Tibial nerve (tissue), 4 donors: ENCODE results near the gene SLC26A3. TPM values are rescaled to one million over a fixed set of nuclear protein-coding genes. Genes with fewer than 3 reads are reported as not detected.

Experiments used
- DNase-seq, 2 donors: peaks; one replicate each; pipeline ENCODE4 v3.0.0-alpha.2; 2019; ENCODE audit warnings: low spot score in 2 of 2
- H3K27ac ChIP-seq, 4 donors: fragments of 200-600 bp; sonication (generic) in 3 of 4; one replicate each; pipeline ENCODE4 v1.5.1; 2017 to 2019; ENCODE audit warnings: mild to moderate bottlenecking in 1 of 4
- H3K27me3 ChIP-seq, 2 donors: fragments of 200-600 bp; sonication (generic) in 1 of 2; one replicate each; pipeline versions ENCODE4 v1.5.1 to v1.6.0; 2017 to 2019
- H3K36me3 ChIP-seq, 3 donors: fragments of 200-600 bp; sonication (generic); one replicate each; pipeline ENCODE4 v1.5.1; 2018 to 2019
- H3K4me1 ChIP-seq, 4 donors: fragments of 200-600 bp; sonication (generic) in 3 of 4; one replicate each; pipeline ENCODE4 v1.5.1; 2017 to 2019
- H3K4me3 ChIP-seq, 4 donors: fragments of 200-600 bp; sonication (generic) in 3 of 4; one replicate each; pipeline ENCODE4 v1.5.1; 2017 to 2019; ENCODE audit warnings: mild to moderate bottlenecking in 1 of 4, moderate library complexity in 1 of 4
- H3K9me3 ChIP-seq, 4 donors: fragments of 200-600 bp; sonication (generic) in 3 of 4; one replicate each; pipeline ENCODE4 v1.5.1; 2017 to 2019
- EP300 ChIP-seq, 2 donors: sonication (generic); formaldehyde crosslinking; IDR thresholded peaks; one replicate each; pipeline ENCODE4 v1.6.1; 2017; ENCODE audit warnings: antibody characterized with exemption in 2 of 2, mild to moderate bottlenecking in 1 of 2
- POLR2A ChIP-seq, 2 donors: fragments of 450-650 bp; IDR thresholded peaks; one replicate each; pipeline ENCODE4 v1.6.1; 2017; ENCODE audit warnings: antibody characterized with exemption in 2 of 2, mild to moderate bottlenecking in 2 of 2, moderate library complexity in 2 of 2
- WGBS, 2 donors: methylation state at CpG; one replicate each; pipeline ENCODE4 v1.1.5; 2018; 5-methylcytosine and 5-hydroxymethylcytosine counted together
- total RNA-seq, 4 donors: library from RNA; depleted of rRNA; stranded (reverse); fragments of >200 nt; gene quantifications; one replicate each; pipeline ENCODE4 v1.1.0, GENCODE V29; 2016
- TF ChIP-seq, protein P1 (sequence below), 5 experiments: fragments of 200-600 bp in 3 of 5; fragments of 450-650 bp in 2 of 5; sonication (generic) in 3 of 5; IDR thresholded peaks; one replicate each; pipeline ENCODE4 v1.5.1; 2016 to 2019; ENCODE audit warnings: antibody characterized with exemption in 5 of 5, mild to moderate bottlenecking in 3 of 5, moderate library complexity in 2 of 5

The SLC26A3 gene
- total RNA-seq, 4 donors from 2014 or later, result not detected

DNA sequence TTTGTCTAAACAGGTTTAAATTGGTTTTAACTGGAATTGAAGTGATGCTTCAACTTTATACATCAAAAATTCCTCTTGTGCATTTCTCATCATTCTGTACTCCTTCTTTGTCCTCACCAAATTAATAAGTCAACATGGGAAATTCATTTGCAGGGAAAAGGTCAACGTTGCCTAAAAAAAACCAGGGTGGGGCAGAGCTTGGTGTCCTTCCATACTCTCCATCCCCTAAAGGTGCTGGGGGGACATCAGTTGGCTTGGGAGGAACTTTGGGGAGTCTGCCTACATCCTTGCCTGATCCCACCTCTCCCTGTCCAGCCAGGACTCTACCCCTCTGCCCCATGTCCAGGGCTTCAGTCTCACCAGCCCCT, 34.1 kb upstream of the SLC26A3 start:
- no peak for TF ChIP-seq POLR2A (IDR thresholded peaks at IDR 0.05)
- TF ChIP-seq, protein P1, sequence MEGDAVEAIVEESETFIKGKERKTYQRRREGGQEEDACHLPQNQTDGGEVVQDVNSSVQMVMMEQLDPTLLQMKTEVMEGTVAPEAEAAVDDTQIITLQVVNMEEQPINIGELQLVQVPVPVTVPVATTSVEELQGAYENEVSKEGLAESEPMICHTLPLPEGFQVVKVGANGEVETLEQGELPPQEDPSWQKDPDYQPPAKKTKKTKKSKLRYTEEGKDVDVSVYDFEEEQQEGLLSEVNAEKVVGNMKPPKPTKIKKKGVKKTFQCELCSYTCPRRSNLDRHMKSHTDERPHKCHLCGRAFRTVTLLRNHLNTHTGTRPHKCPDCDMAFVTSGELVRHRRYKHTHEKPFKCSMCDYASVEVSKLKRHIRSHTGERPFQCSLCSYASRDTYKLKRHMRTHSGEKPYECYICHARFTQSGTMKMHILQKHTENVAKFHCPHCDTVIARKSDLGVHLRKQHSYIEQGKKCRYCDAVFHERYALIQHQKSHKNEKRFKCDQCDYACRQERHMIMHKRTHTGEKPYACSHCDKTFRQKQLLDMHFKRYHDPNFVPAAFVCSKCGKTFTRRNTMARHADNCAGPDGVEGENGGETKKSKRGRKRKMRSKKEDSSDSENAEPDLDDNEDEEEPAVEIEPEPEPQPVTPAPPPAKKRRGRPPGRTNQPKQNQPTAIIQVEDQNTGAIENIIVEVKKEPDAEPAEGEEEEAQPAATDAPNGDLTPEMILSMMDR (IDR thresholded peaks at IDR 0.05), result no peak
- TF ChIP-seq EP300 (IDR thresholded peaks at IDR 0.05), result no peak
- H3K27ac ChIP-seq, result no peak overlapping the region
- H3K27me3 ChIP-seq, result no peaks in the 10 kb centered on the region
- H3K4me3 ChIP-seq, result no peak overlapping the region
- H3K36me3 ChIP-seq, result no peaks in the 10 kb centered on the region
- WGBS, 2 donors, result 74 to 75% methylated on average over 1 of the region's 1 CpG
- no peak for DNase-seq
- no peaks in the 10 kb centered on the region for H3K4me1 ChIP-seq
- H3K9me3 ChIP-seq, result peaks cover 0 to 3% (median 0%) of the 10 kb centered on the region in 4 donors

GRCh38 chr7:107836237-107837144, 33.5 kb upstream of the SLC26A3 start:
- peaks cover 0 to 3% (median 0%) of the 10 kb centered on the region in 4 donors for H3K9me3 ChIP-seq
- no peaks in the 10 kb centered on the region for H3K27me3 ChIP-seq
- H3K4me1 ChIP-seq, result no peaks in the 10 kb centered on the region
- WGBS, 2 donors, result 77 to 85% methylated on average over 10 of the region's 10 CpGs
- no peak for DNase-seq
- TF ChIP-seq, protein P1 (IDR thresholded peaks at IDR 0.05), result no peak
- TF ChIP-seq POLR2A (IDR thresholded peaks at IDR 0.05) (no peak), EP300 (IDR thresholded peaks at IDR 0.05) (no peak)
- H3K36me3 ChIP-seq, result no peaks in the 10 kb centered on the region
- H3K4me3 ChIP-seq, result no peak overlapping the region
- no peak overlapping the region for H3K27ac ChIP-seq

DNA sequence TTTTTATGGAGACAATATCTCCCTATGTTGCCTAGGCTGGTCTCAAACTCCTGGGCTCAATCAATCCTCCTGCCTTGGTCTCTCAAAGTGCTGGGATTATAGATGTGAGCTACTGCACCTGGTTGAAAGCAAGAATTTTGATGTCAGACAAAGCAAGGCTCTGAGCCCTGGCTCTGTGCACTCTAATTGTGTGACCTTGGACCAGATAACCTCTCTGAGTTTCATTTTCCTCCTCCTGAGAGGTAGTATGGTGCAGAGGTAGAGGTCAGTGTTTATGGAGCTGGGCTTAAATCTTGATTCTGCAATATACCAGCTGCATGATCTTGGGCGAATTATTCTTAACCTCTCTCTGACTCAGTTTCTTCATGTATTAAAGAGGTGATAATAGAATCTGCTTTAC, 31.4 kb upstream of the SLC26A3 start:
- Histone ChIP-seq H3K27ac (no peak overlapping the region), H3K27me3 (no peaks in the 10 kb centered on the region), H3K9me3 (no peaks in the 10 kb centered on the region), H3K4me1 (no peaks in the 10 kb centered on the region), H3K36me3 (no peaks in the 10 kb centered on the region), H3K4me3 (no peak overlapping the region)
- 90 to 94% methylated on average over 1 of the region's 1 CpG for WGBS, 2 donors
- DNase-seq, result no peak
- TF ChIP-seq EP300 (IDR thresholded peaks at IDR 0.05) (no peak), POLR2A (IDR thresholded peaks at IDR 0.05) (no peak)
- TF ChIP-seq, protein P1 (IDR thresholded peaks at IDR 0.05), result no peak

DNA sequence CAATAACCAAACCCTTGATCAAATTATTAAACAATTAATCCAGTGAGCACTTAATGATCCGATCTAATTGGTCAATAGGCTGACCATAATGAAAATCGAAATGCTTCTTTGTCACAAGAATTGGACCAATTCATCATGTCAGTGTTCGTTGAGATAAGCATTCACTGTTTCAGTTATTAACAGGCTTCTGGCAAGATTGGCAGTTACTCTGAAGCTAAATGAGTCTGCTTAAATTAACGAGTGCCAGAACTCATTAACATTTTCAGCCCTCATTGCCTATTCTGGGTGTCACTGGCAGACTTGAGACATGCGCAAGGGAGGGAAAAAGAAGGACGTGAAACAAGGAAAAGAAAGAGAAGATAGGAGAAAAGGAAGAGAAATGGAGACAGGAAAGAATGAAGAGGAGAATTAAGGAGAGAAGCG, 30.7 kb upstream of the SLC26A3 start:
- TF ChIP-seq, protein P1 (IDR thresholded peaks at IDR 0.05), result no peak
- TF ChIP-seq EP300 (IDR thresholded peaks at IDR 0.05), result no peak
- TF ChIP-seq POLR2A (IDR thresholded peaks at IDR 0.05), result no peak
- WGBS, 2 donors, result 82 to 83% methylated on average over 7 of the region's 7 CpGs
- Histone ChIP-seq H3K27ac (no peak overlapping the region), H3K4me3 (no peak overlapping the region), H3K27me3 (no peaks in the 10 kb centered on the region), H3K4me1 (no peaks in the 10 kb centered on the region), H3K36me3 (no peaks in the 10 kb centered on the region), H3K9me3 (no peaks in the 10 kb centered on the region)
- no peak for DNase-seq

DNA sequence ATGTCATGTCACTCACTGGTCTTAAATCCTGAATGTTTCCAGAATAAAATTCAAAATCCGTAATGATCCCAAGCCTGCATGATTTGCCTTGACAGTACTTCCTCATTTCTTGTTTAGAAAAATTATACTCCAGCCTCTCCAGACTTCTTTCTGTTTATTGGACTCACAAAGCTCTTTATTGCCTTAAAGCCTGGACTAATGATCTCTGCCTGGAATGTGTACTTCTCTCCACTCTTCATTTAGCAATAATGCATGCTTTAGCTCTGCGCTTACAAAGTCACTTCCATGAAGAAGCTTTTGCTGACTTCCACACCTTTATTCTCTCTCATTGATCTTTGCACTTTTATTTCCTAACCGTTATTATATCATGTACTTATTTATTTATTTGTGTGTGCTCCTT, 27.4 kb upstream of the SLC26A3 start:
- Histone ChIP-seq H3K9me3 (peaks cover 0 to under 1% (median 0%) of the 10 kb centered on the region in 4 donors), H3K36me3 (no peaks in the 10 kb centered on the region), H3K4me1 (no peaks in the 10 kb centered on the region), H3K4me3 (no peak overlapping the region), H3K27ac (no peak overlapping the region), H3K27me3 (no peaks in the 10 kb centered on the region)
- no peak for DNase-seq
- TF ChIP-seq, protein P1 (IDR thresholded peaks at IDR 0.05), result no peak
- TF ChIP-seq POLR2A (IDR thresholded peaks at IDR 0.05) (no peak), EP300 (IDR thresholded peaks at IDR 0.05) (no peak)
- WGBS, 2 donors, result 87 to 93% methylated on average over 3 of the region's 3 CpGs
